ENCODE measurements around the gene STAG3. TPM values are rescaled to one million over a fixed set of nuclear protein-coding genes. Genes with fewer than 3 reads are reported as not detected.
"Not testable (repeated sequence)": the region's sequence is repeated elsewhere in the genome, so short reads cannot be mapped to it uniquely, and the experiment has no call there.

Gene STAG3
- total RNA-seq, 1 experiment from 2014 or later: 1.3 TPM

DNA sequence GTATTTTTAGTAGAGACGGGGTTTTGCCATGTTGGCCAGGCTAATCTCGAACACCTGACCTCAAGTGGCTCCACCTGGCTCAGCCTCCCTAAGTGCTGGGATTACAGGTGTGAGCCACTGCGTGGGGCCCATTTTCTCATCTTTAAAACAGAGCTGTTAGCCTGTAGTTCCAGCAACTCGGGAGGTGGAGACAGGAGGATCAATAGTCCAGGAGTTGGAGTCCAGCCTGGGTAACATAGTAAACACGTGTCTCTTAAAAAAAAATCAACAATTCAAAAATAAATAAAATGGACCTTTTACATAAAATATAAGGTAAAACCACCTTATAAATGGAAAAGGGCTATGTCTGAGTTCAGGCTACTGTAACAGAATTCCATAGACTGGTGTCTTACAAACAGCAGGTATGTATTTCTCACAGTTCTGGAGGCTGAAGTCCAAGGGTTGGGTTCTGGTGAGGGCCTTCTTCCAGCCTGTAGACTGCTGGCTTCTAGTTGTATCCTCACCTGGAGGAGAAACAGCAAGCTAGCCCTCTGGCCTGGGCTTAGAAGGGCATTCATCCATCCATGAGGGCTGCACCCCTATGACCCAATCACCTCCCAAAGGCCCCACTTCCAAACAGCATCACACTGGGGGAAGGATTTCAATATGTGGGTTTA is 35.0 kb downstream of the STAG3 start:
- DNase-seq (ENCODE audit: low read depth): no peak

- no peak for DNase-seq (ENCODE audit: low read depth)
Measured at GRCh38 chr7:100213672-100214071, 36.0 kb downstream of the STAG3 start.

DNA sequence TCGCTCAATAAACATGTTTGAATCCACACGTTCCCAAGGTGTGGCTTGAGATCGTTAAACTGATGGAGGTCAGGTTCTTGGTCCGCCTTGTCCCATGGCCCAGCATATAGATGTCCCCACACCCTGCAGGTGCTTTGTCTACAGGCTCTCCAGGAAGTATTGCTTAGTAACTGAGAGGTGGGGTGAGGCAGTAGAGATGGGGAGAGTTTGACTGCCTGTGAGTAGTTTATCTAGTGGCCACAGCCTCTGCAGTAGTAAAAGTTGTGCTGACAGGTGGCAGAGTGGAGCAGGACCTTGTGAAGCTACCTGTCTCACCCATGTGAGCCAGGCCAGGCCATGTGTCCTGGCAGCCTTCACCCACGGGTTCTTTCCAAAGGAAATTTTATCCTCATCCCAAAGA is 36.6 kb downstream of the STAG3 start:
- not testable (repeated sequence) for DNase-seq (ENCODE audit: low read depth)

DNA sequence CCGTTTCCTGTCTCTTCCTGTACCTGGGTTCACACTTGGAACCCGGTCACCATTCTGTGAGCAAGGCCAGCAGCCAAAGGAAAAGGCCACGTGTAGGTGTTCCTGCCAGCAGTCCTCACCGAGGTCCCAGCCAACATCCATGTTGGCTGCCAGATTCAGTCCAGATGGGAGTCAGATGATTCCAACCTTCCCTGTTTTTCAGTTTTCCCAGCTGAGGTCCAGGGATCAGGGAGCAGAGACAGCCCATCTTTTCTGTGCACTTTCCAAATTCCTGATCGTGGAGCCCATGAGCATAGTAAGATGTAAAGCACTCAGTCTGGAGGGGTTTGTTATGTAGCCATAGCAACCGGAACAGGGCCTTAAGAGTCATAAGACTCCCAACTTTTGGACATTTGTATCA is 38.2 kb downstream of the STAG3 start:
- DNase-seq (ENCODE audit: low read depth): no peak

DNA sequence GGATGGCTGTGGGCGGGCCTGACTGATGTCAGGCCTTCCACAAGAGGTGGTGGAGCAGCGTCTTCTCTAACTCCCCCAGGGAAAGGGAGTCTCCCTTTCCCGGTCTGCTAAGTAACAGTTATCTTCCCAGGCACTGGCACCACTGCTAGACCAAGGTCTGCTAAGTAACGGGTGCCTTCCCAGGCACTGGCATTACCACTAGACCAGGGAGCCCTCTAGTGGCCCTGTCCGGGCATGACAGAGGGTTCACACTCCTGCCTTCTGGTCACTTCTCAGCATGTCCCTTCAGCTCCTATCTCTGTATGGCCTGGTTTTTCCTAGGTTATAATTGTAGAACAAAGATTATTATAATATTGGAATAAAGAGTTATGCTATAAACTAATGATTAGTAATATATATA is 40.2 kb downstream of the STAG3 start:
- DNase-seq (ENCODE audit: low read depth): not testable (repeated sequence)

- no peak for DNase-seq (ENCODE audit: low read depth)
Measured at GRCh38 chr7:100219271-100219737, 41.6 kb downstream of the STAG3 start.

GRCh38 chr7:100219801-100220585 is 42.3 kb downstream of the STAG3 start, which contains the start of gene PVRIG:
Gene PVRIG (plus strand): TSS chr7:100219949. CDS start chr7:100219971, 22 bp downstream.
- DNase-seq (ENCODE audit: low read depth): not testable (repeated sequence)

GRCh38 chr7:100220586-100221230 is 43.0 kb downstream of the STAG3 start:
- no peak for DNase-seq (ENCODE audit: low read depth)

- no peak for DNase-seq (ENCODE audit: low read depth)
Measured at GRCh38 chr7:100221231-100221718, 43.6 kb downstream of the STAG3 start.

DNA sequence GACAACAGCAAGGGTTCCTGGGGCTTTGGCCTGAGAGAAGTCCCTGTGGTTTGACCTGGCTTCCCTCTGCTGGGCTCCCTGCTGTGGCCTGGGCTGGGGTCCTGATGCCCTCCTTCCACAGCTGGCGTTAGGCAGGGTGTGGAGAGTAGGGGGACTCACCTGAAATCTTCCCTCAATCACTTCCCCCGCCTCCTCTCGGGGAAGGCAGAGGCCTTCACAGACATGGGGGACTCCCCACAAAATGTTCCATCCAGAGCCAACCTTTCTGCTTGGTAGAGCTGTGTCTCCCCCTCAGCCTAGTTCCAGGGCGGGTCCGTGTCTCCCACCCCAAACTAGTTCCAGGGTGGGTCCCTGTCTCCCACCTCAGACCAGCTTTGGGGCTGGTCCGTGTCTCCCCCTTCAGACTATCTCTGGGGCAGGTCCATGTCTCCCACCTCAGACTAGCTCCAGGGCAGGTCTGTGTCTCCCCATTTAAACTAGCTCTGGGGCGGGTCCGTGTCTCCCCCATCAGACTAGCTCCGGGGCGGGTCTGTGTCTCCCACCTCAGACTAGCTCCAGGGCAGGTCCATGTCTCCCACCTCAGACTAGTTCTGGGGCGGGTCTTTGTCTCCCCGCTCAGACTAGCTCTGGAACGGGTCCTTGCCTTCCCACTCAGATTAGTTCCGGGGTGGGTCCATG is 44.2 kb downstream of the STAG3 start:
- no peak for DNase-seq (ENCODE audit: low read depth)

DNA sequence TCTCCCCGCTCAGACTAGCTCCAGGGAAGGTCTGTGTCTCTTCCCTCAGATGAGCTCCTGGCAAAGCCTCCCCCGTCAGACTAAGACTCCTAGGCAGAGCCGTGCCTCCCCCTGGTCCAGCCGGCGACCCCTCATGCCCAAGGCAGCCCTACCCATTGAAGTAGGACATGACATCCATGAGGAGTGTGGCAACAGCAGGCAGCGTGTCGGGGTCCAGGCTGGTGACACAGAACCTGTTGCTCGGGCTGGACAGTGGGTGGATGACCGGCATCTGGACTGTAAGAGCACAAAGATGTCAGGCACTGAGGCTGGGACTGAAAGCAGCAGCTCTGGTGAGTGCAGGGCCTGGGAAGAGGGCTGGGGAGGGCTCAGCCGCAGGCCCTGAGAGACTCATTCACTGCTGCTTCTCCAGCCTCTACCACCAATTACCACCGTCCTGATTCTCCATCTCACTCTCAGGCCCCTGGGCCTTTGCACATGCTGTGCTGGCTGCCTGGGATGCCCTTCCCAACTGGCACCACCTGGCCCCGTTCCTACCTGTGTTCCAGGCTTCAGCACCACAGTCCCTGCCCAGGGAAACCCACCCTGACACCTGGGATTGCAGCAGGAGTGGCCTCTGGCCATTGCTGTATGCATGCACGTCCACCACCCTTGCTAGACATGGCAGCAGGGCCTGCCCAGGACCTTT is 44.9 kb downstream of the STAG3 start:
- no peak for DNase-seq (ENCODE audit: low read depth)

GRCh38 chr7:100223376-100223927 is 45.7 kb downstream of the STAG3 start:
- not testable (repeated sequence) for DNase-seq (ENCODE audit: low read depth)

- not testable (repeated sequence) for DNase-seq (ENCODE audit: low read depth)
Measured at GRCh38 chr7:100224891-100225290, 47.2 kb downstream of the STAG3 start.

- DNase-seq (ENCODE audit: low read depth): not testable (repeated sequence)
Measured at GRCh38 chr7:100234660-100235317, 57.1 kb downstream of the STAG3 start.

DNA sequence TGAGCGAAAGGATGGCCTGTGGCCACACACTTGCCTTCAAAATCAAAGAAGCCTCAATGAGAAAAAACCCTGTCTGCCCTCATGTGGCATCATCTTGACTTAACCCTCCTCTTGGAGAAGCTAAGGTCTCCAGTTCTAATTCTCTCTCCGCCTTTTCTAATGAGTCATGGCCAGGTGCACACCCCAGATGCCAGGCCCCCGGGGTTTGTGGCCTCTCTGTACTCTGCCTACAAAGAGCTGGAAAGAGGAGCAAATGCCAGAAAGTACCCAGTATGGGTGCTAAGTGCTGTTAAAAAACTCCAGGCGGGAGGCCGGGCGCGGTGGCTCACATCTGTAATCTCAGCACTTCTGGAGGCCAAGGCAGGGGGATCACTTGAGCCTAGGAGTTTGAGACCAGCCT is 62.3 kb downstream of the STAG3 start:
- DNase-seq (ENCODE audit: low read depth): not testable (repeated sequence)

GRCh38 chr7:100243385-100243784 is 65.7 kb downstream of the STAG3 start:
- DNase-seq (ENCODE audit: low read depth): peak; percentile 74

- DNase-seq (ENCODE audit: low read depth): not testable (repeated sequence)
Measured at GRCh38 chr7:100244988-100245605, 67.4 kb downstream of the STAG3 start.

GRCh38 chr7:100246121-100246864 is 68.6 kb downstream of the STAG3 start:
- DNase-seq (ENCODE audit: low read depth): peak; percentile 51

- not testable (repeated sequence) for DNase-seq (ENCODE audit: low read depth)
Measured at GRCh38 chr7:100246865-100247137, 69.1 kb downstream of the STAG3 start.
